GM23338 (cell line): ENCODE data around the gene BRD3. TPM values are rescaled to one million over a fixed set of nuclear protein-coding genes. Genes with fewer than 3 reads are reported as not detected.
"Not testable (repeated sequence)": the region's sequence is repeated elsewhere in the genome, so short reads cannot be mapped to it uniquely, and the experiment has no call there.

Experiments used
- ATAC-seq: fragments of 200-7000 bp; cut with Tn5 transposase; 3 replicates; pipeline ENCODE4 v1.9.1; 2020
- DNase-seq: peaks from one replicate; pipeline ENCODE4 v3.0.0-alpha.2; 2015; ENCODE audit warnings: low spot score
- H2AFZ ChIP-seq: fragments of 200-600 bp; sonication (generic); 2 replicates; pipeline ENCODE4 v1.8.0; 2016; ENCODE audit warnings: antibody characterized with exemption, mild to moderate bottlenecking, moderate library complexity
- H3F3A ChIP-seq: fragments of 200-600 bp; sonication (generic); replicated peaks from 2 replicates; pipeline ENCODE4 v1.8.0; 2017; ENCODE audit warnings: antibody characterized with exemption, mixed run types, low read depth
- H3K27ac ChIP-seq: fragments of 200-600 bp; sonication (generic); 2 replicates; pipeline ENCODE4 v1.6.1; 2016; ENCODE audit warnings: low read depth
- H3K27me3 ChIP-seq: fragments of 200-600 bp; sonication (generic); 2 replicates; pipeline ENCODE4 v1.8.0; 2016; ENCODE audit warnings: mild to moderate bottlenecking, mixed run types, moderate library complexity; ENCODE audit not compliant: insufficient read depth
- H3K36me3 ChIP-seq: fragments of 200-600 bp; sonication (generic); 2 replicates; pipeline ENCODE4 v1.8.0; 2016; ENCODE audit warnings: mild to moderate bottlenecking; ENCODE audit not compliant: insufficient read depth
- H3K4me1 ChIP-seq: fragments of 200-600 bp; sonication (generic); 2 replicates; pipeline ENCODE4 v1.8.0; 2016; ENCODE audit warnings: mild to moderate bottlenecking, moderate library complexity; ENCODE audit not compliant: insufficient read depth
- H3K4me2 ChIP-seq: fragments of 200-600 bp; sonication (generic); 2 replicates; pipeline ENCODE4 v1.7.1; 2017; ENCODE audit warnings: mixed run types
- H3K4me3 ChIP-seq: fragments of 200-600 bp; sonication (generic); 2 replicates; pipeline ENCODE4 v1.6.1; 2016; ENCODE audit warnings: mixed run types
- H3K79me2 ChIP-seq: fragments of 200-600 bp; sonication (generic); replicated peaks from 2 replicates; pipeline ENCODE4 v1.8.0; 2017; ENCODE audit warnings: mild to moderate bottlenecking; ENCODE audit not compliant: insufficient read depth
- H3K9me2 ChIP-seq: fragments of 200-600 bp; sonication (generic); 2 replicates; pipeline ENCODE4 v1.8.0; 2017; ENCODE audit not compliant: insufficient read depth
- H4K20me1 ChIP-seq: fragments of 200-600 bp; sonication (generic); replicated peaks from 2 replicates; pipeline ENCODE4 v1.8.0; 2017; ENCODE audit warnings: mild to moderate bottlenecking; ENCODE audit not compliant: insufficient read depth
- H3K27ac Mint-ChIP-seq: 2 replicates; pipeline ENCODE4 v1.8.0; 2020; ENCODE audit warnings: inconsistent platforms, mild to moderate bottlenecking, moderate library complexity, mixed read lengths
- H3K27me3 Mint-ChIP-seq: 3 replicates; pipeline ENCODE4 v1.8.0; 2022; ENCODE audit warnings: low read depth, mild to moderate bottlenecking, moderate library complexity, mixed read lengths, inconsistent platforms; ENCODE audit not compliant: insufficient read depth, poor library complexity
- H3K36me3 Mint-ChIP-seq: 3 replicates; pipeline ENCODE4 v1.8.0; 2021; ENCODE audit warnings: low read depth, mild to moderate bottlenecking, inconsistent platforms, moderate library complexity, mixed read lengths
- H3K4me1 Mint-ChIP-seq: 3 replicates; pipeline ENCODE4 v1.8.0; 2020; ENCODE audit warnings: mild to moderate bottlenecking, inconsistent platforms, mixed read lengths
- H3K4me3 Mint-ChIP-seq: 3 replicates; pipeline ENCODE4 v1.8.0; 2021; ENCODE audit warnings: moderate library complexity, mild to moderate bottlenecking, inconsistent platforms, mixed read lengths
- H3K9me3 Mint-ChIP-seq: 3 replicates; pipeline ENCODE4 v1.8.0; 2020; ENCODE audit warnings: moderate library complexity, mild to moderate bottlenecking, inconsistent platforms, mixed read lengths
- CREB1 ChIP-seq: fragments of 250-450 bp; sonication (Bioruptor Pico); IDR thresholded peaks from 2 replicates; pipeline ENCODE4 v1.5.0; 2020; ENCODE audit warnings: low read depth, mild to moderate bottlenecking, moderate library complexity
- CTCF ChIP-seq, 2 experiments: fragments of 200-600 bp in 1 of 2; sonication (generic) in 1 of 2; conservative IDR thresholded peaks; 2 replicates each; pipeline versions ENCODE4 v1.5.1 to v1.6.1; 2016 to 2017; ENCODE audit warnings: antibody characterized with exemption in 2 of 2, low read depth in 2 of 2, mild to moderate bottlenecking in 2 of 2, moderate library complexity in 1 of 2
- ETS1 ChIP-seq: IDR thresholded peaks from 2 replicates; pipeline ENCODE4 v1.6.1; 2016; ENCODE audit warnings: antibody characterized with exemption
- EZH2 ChIP-seq: fragments of 200-600 bp; sonication (generic); IDR thresholded peaks from one replicate; pipeline ENCODE4 v1.8.0; 2017; ENCODE audit warnings: antibody characterized with exemption, mild to moderate bottlenecking, low read depth; ENCODE audit not compliant: unreplicated experiment
- EZH2phosphoT487 ChIP-seq: fragments of 200-600 bp; sonication (generic); IDR thresholded peaks from one replicate; pipeline ENCODE4 v1.8.1; 2018; ENCODE audit warnings: antibody characterized with exemption; ENCODE audit not compliant: unreplicated experiment
- NANOG ChIP-seq: IDR thresholded peaks from 2 replicates; pipeline ENCODE4 v1.6.1; 2016; ENCODE audit warnings: antibody characterized with exemption, borderline replicate concordance
- POLR2AphosphoS5 ChIP-seq: IDR thresholded peaks from 2 replicates; pipeline ENCODE4 v1.6.1; 2016; ENCODE audit warnings: antibody characterized with exemption, low read depth
- REST ChIP-seq: IDR thresholded peaks from one replicate; pipeline ENCODE4 v1.6.1; 2018; ENCODE audit warnings: antibody characterized with exemption; ENCODE audit not compliant: unreplicated experiment
- STAT1 ChIP-seq: IDR thresholded peaks from one replicate; pipeline ENCODE4 v1.6.1; 2016; ENCODE audit warnings: antibody characterized with exemption; ENCODE audit not compliant: unreplicated experiment
- ZNF114 ChIP-seq: fragments of 250-450 bp; sonication (Bioruptor Pico); IDR thresholded peaks from 2 replicates; pipeline ENCODE4 v1.5.0; 2020; ENCODE audit warnings: mild to moderate bottlenecking, moderate library complexity
- ZNF331 ChIP-seq: fragments of 250-450 bp; sonication (Bioruptor Pico); IDR thresholded peaks from 2 replicates; pipeline ENCODE4 v1.5.0; 2020; ENCODE audit warnings: low read depth, mild to moderate bottlenecking, moderate library complexity
- polyA plus RNA-seq: library from polyadenylated mRNA; unstranded; fragments of >200 nt; fragmentation: Nextera tagmentation; extraction: Ambion mirVana; gene quantifications from 2 replicates; pipeline ENCODE4 v1.2.1, GENCODE V29; 2016
- total RNA-seq: library from RNA; depleted of rRNA; stranded (reverse); fragments of >200 nt; shearing (Covaris generic); gene quantifications from 2 replicates; pipeline ENCODE4 v1.2.3, GENCODE V29; 2014

BRD3 gene
- total and polyA plus RNA-seq, 2 experiments from 2014 or later = 46.0 to 88.0 TPM

GRCh38 chr9:134101623-134102149, 33.9 kb upstream of the BRD3 start:
- DNase-seq (no peak), ATAC-seq (no peak)
- no peak overlapping the region for H3K4me2 ChIP-seq
- H3K27ac ChIP-seq = no peak overlapping the region
- peaks cover 14% of the 10 kb centered on the region for H3K27me3 Mint-ChIP-seq
- H3K4me1 ChIP-seq = no peaks in the 10 kb centered on the region
- no peaks in the 10 kb centered on the region for H3F3A ChIP-seq
- TF ChIP-seq STAT1 (no peak), ZNF331 (CRISPR knock-in tag) (no peak), CTCF (conservative IDR thresholded peaks at IDR 0.05; ENCODE audit: low read depth in 2 of 2) (no peak), EZH2phosphoT487 (no peak)
- H3K4me3 Mint-ChIP-seq = no peak overlapping the region
- no peak overlapping the region for H3K27ac Mint-ChIP-seq
- no peak overlapping the region for H2AFZ ChIP-seq
- no peaks in the 10 kb centered on the region for H3K27me3 ChIP-seq
- H3K9me2 ChIP-seq = no peaks in the 10 kb centered on the region
- H3K9me3 Mint-ChIP-seq = peaks cover 39% of the 10 kb centered on the region
- no peaks in the 10 kb centered on the region for H3K79me2 ChIP-seq
- H3K36me3 ChIP-seq = no peaks in the 10 kb centered on the region
- H4K20me1 ChIP-seq = no peaks in the 10 kb centered on the region
- peaks cover 4% of the 10 kb centered on the region; the same call in 1 of the 3 replicates for H3K36me3 Mint-ChIP-seq
- no peaks in the 10 kb centered on the region for H3K4me1 Mint-ChIP-seq
- H3K4me3 ChIP-seq = no peak overlapping the region

GRCh38 chr9:134101133-134101532, 33.3 kb upstream of the BRD3 start:
- H3K27ac ChIP-seq, H3K4me3 Mint-ChIP-seq, H3K4me2 ChIP-seq, ATAC-seq, H3K36me3 ChIP-seq, H3K27ac Mint-ChIP-seq, H2AFZ ChIP-seq, H3K27me3 ChIP-seq, H3F3A ChIP-seq, DNase-seq, H4K20me1 ChIP-seq, H3K4me1 Mint-ChIP-seq, H3K79me2 ChIP-seq, H3K4me3 ChIP-seq, H3K9me2 ChIP-seq, H3K36me3 Mint-ChIP-seq, H3K4me1 ChIP-seq: not testable (repeated sequence)
- H3K9me3 Mint-ChIP-seq = peaks cover 35% of the 10 kb centered on the region
- H3K27me3 Mint-ChIP-seq = peaks cover 11% of the 10 kb centered on the region

GRCh38 chr9:134100040-134100439, 32.2 kb upstream of the BRD3 start:
- Histone ChIP-seq H3K4me3 (no peak overlapping the region), H3K27me3 (no peaks in the 10 kb centered on the region), H3K9me2 (no peaks in the 10 kb centered on the region), H3K36me3 (no peaks in the 10 kb centered on the region), H3K79me2 (no peaks in the 10 kb centered on the region), H3K4me1 (no peaks in the 10 kb centered on the region), H3K27ac (no peak overlapping the region), H2AFZ (no peak overlapping the region), H3K4me2 (no peak overlapping the region), H3F3A (no peaks in the 10 kb centered on the region), H4K20me1 (no peaks in the 10 kb centered on the region)
- Mint-ChIP-seq H3K27ac (no peak overlapping the region), H3K4me3 (no peak overlapping the region), H3K9me3 (peaks cover 29% of the 10 kb centered on the region), H3K27me3 (peaks cover 10% of the 10 kb centered on the region), H3K4me1 (no peaks in the 10 kb centered on the region), H3K36me3 (peaks cover 2% of the 10 kb centered on the region; the same call in 1 of the 3 replicates)
- no peak for ATAC-seq
- no peak for DNase-seq
- TF ChIP-seq CTCF (conservative IDR thresholded peaks at IDR 0.05; ENCODE audit: low read depth in 2 of 2) (no peak), ETS1 (no peak), NANOG (no peak), CREB1 (no peak), REST (no peak), ZNF331 (CRISPR knock-in tag) (no peak), POLR2AphosphoS5 (no peak), EZH2 (no peak), ZNF114 (no peak)
